GM21723 (cell line): Measurements from ENCODE around the gene ACOD1.

Experiments used
- ATAC-seq: cut with Tn5 transposase; IDR thresholded peaks from one replicate; pipeline ENCODE4 v1.9.1; 2021; ENCODE audit warnings: mild to moderate bottlenecking, moderate library complexity; ENCODE audit not compliant: unreplicated experiment

ACOD1 gene

GRCh38 chr13:76983676-76984075 lies 35.4 kb downstream of the ACOD1 start:
- no peak for ATAC-seq

- ATAC-seq, result peak; percentile 53
Measured at GRCh38 chr13:76991432-76991795, 43.1 kb downstream of the ACOD1 start.

- peak; percentile 97 for ATAC-seq
Measured at GRCh38 chr13:76991796-76992547, 43.7 kb downstream of the ACOD1 start, which contains the start of gene CLN5. CLN5 (plus strand) TSS chr13:76992081; CDS start chr13:76992099, 18 bp downstream.

GRCh38 chr13:76992548-76993001 lies 44.3 kb downstream of the ACOD1 start:
- ATAC-seq, result peak; percentile 25

GRCh38 chr13:76993021-76993420 lies 44.7 kb downstream of the ACOD1 start:
- ATAC-seq, result no peak

GRCh38 chr13:76993473-76993872 lies 45.2 kb downstream of the ACOD1 start:
- no peak for ATAC-seq

GRCh38 chr13:76994281-76994680 lies 46.0 kb downstream of the ACOD1 start:
- no peak for ATAC-seq

GRCh38 chr13:77000475-77000874 lies 52.2 kb downstream of the ACOD1 start:
- no peak for ATAC-seq

GRCh38 chr13:77001540-77001939 lies 53.2 kb downstream of the ACOD1 start:
- ATAC-seq, result no peak

GRCh38 chr13:77001963-77002587 lies 53.8 kb downstream of the ACOD1 start:
- ATAC-seq, result no peak

- ATAC-seq, result no peak
Measured at GRCh38 chr13:77002590-77003190, 54.4 kb downstream of the ACOD1 start.
